Panc1 (cell line): ENCODE data around the gene SREBF2.

ENCODE experiments used
- SIN3A ChIP-seq: IDR thresholded peaks from 2 replicates; pipeline ENCODE4 v1.6.1; 2012; ENCODE audit warnings: low read depth, mild to moderate bottlenecking, low read length, moderate library complexity, borderline replicate concordance; ENCODE audit not compliant: insufficient read depth
- TF ChIP-seq, protein P1 (sequence below): fragments of 450-650 bp; IDR thresholded peaks from 2 replicates; pipeline ENCODE4 v1.5.1; 2017; ENCODE audit warnings: mild to moderate bottlenecking

DNA sequence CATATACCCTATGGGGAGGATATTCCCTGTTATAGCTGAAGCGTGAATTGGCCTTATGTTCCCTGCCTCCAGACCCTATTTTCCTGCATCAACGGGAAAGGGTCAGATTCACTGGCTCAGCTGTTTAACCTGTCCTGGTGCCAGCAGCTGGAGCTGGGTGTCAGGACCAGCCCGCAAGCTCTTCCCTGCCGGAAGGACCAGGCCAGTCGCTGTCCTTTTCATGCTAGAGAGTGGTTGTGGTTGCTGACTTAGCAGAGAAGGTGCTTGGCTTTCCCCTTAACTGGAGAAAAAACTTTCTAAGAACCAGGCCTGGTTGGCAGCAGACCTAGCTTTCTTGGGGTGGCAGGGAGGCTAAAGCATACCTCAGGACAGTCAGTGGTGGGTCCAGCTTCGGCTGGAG lies 5.2 kb upstream of the SREBF2 start:
- TF ChIP-seq, protein P1, sequence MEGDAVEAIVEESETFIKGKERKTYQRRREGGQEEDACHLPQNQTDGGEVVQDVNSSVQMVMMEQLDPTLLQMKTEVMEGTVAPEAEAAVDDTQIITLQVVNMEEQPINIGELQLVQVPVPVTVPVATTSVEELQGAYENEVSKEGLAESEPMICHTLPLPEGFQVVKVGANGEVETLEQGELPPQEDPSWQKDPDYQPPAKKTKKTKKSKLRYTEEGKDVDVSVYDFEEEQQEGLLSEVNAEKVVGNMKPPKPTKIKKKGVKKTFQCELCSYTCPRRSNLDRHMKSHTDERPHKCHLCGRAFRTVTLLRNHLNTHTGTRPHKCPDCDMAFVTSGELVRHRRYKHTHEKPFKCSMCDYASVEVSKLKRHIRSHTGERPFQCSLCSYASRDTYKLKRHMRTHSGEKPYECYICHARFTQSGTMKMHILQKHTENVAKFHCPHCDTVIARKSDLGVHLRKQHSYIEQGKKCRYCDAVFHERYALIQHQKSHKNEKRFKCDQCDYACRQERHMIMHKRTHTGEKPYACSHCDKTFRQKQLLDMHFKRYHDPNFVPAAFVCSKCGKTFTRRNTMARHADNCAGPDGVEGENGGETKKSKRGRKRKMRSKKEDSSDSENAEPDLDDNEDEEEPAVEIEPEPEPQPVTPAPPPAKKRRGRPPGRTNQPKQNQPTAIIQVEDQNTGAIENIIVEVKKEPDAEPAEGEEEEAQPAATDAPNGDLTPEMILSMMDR: no peak
- TF ChIP-seq SIN3A: no peak
